Amygdala (tissue), 56 donors: Measurements from ENCODE around the gene SZRD1.
A peak's percentile ranks its signal among the peaks of the same experiment; 100 is the strongest.
"Not testable (repeated sequence)": the region's sequence is repeated elsewhere in the genome, so short reads cannot be mapped to it uniquely, and the experiment has no call there.

Source experiments
- DNase-seq, 56 donors: peaks; one replicate each; lab custom pipeline; 2025; lab: John Stamatoyannopoulos, UW

Gene SZRD1

GRCh38 chr1:16366722-16367257 lies at the start of gene SZRD1:
TSS of gene SZRD1 (plus strand) at chr1:16367242. CDS start at chr1:16367258, 16 bp downstream.
- peak in 51 of 56 donors; percentile 89 to 99 (median 96) for DNase-seq

- peak in 6 of 56 donors; percentile 1 to 8 (median 4) for DNase-seq
These were observed 48.5 kb upstream of the SZRD1 start for GRCh38 chr1:16318555-16318954.

- no peak for DNase-seq
These were observed 45.7 kb upstream of the SZRD1 start for GRCh38 chr1:16321176-16321867.

- DNase-seq, result no peak
These were observed 42.6 kb upstream of the SZRD1 start for GRCh38 chr1:16324456-16324890.

GRCh38 chr1:16326833-16327404 lies 40.1 kb upstream of the SZRD1 start:
- no peak for DNase-seq

- no peak for DNase-seq
These were observed 32.2 kb upstream of the SZRD1 start for GRCh38 chr1:16334655-16335340.

GRCh38 chr1:16338961-16339360 lies 28.1 kb upstream of the SZRD1 start:
- no peak for DNase-seq

GRCh38 chr1:16340673-16341072 lies 26.4 kb upstream of the SZRD1 start:
- no peak for DNase-seq

- no peak for DNase-seq
These were observed 24.5 kb upstream of the SZRD1 start for GRCh38 chr1:16342331-16343062.

- not testable (repeated sequence) for DNase-seq
These were observed 23.8 kb upstream of the SZRD1 start for GRCh38 chr1:16343276-16343675.

- no peak for DNase-seq
These were observed 18.4 kb upstream of the SZRD1 start for GRCh38 chr1:16348414-16349182.

- DNase-seq, result no peak
These were observed 17.1 kb upstream of the SZRD1 start for GRCh38 chr1:16349847-16350406.

GRCh38 chr1:16351456-16351993 lies 15.5 kb upstream of the SZRD1 start:
- peak in 8 of 56 donors; percentile 1 to 38 (median 11) for DNase-seq

- DNase-seq, result peak; percentile 19 to 94 (median 81)
These were observed 14.8 kb upstream of the SZRD1 start, which contains the start of gene FBXO42 for GRCh38 chr1:16351994-16352841. TSS of gene FBXO42 (minus strand) at chr1:16352480. CDS start at chr1:16315418, 37,062 bp downstream.

GRCh38 chr1:16352842-16353535 lies 14.1 kb upstream of the SZRD1 start:
- no peak for DNase-seq

- no peak for DNase-seq
These were observed 12.4 kb upstream of the SZRD1 start for GRCh38 chr1:16354619-16355018.

GRCh38 chr1:16356867-16357266 lies 10.2 kb upstream of the SZRD1 start:
- no peak for DNase-seq

- not testable (repeated sequence) for DNase-seq
These were observed 1.9 kb upstream of the SZRD1 start for GRCh38 chr1:16365146-16365498.
